GM21360 (cell line): Measurements from ENCODE around the gene RNF44.
"Not testable (repeated sequence)": the region's sequence is repeated elsewhere in the genome, so short reads cannot be mapped to it uniquely, and the experiment has no call there.

Experiments
- ATAC-seq: cut with Tn5 transposase; IDR thresholded peaks from one replicate; pipeline ENCODE4 v1.9.1; 2021; ENCODE audit warnings: mild to moderate bottlenecking, moderate library complexity; ENCODE audit not compliant: unreplicated experiment

The RNF44 gene

GRCh38 chr5:176521286-176521685 lies 15.9 kb downstream of the RNF44 start:
- ATAC-seq: no peak

GRCh38 chr5:176519810-176520720 lies 17.1 kb downstream of the RNF44 start:
- ATAC-seq: no peak

- ATAC-seq: no peak
These were observed 20.0 kb downstream of the RNF44 start for GRCh38 chr5:176517053-176517661.

- ATAC-seq: no peak
These were observed 21.8 kb downstream of the RNF44 start for GRCh38 chr5:176515396-176515795.

GRCh38 chr5:176514244-176514950 lies 22.8 kb downstream of the RNF44 start:
- no peak for ATAC-seq

GRCh38 chr5:176513788-176514187 lies 23.4 kb downstream of the RNF44 start:
- no peak for ATAC-seq

GRCh38 chr5:176508603-176509002 lies 28.6 kb downstream of the RNF44 start:
- ATAC-seq: no peak

GRCh38 chr5:176507911-176508310 lies 29.3 kb downstream of the RNF44 start:
- no peak for ATAC-seq

- no peak for ATAC-seq
These were observed 33.7 kb downstream of the RNF44 start for GRCh38 chr5:176503496-176503895.

GRCh38 chr5:176501333-176501732 lies 35.9 kb downstream of the RNF44 start:
- no peak for ATAC-seq

GRCh38 chr5:176500511-176500910 lies 36.7 kb downstream of the RNF44 start:
- no peak for ATAC-seq

- ATAC-seq: no peak
These were observed 37.9 kb downstream of the RNF44 start for GRCh38 chr5:176499273-176499672.

- no peak for ATAC-seq
These were observed 39.4 kb downstream of the RNF44 start for GRCh38 chr5:176497852-176498251.

- ATAC-seq: no peak
These were observed 44.8 kb downstream of the RNF44 start for GRCh38 chr5:176492431-176492830.

GRCh38 chr5:176491901-176492300 lies 45.3 kb downstream of the RNF44 start:
- no peak for ATAC-seq

GRCh38 chr5:176491101-176491502 lies 46.1 kb downstream of the RNF44 start:
- ATAC-seq: no peak

- ATAC-seq: no peak
These were observed 46.9 kb downstream of the RNF44 start for GRCh38 chr5:176490301-176490700.

GRCh38 chr5:176489077-176489476 lies 48.1 kb downstream of the RNF44 start:
- ATAC-seq: no peak

GRCh38 chr5:176487160-176487559 lies 50.0 kb downstream of the RNF44 start:
- ATAC-seq: not testable (repeated sequence)

GRCh38 chr5:176486189-176486757 lies 50.9 kb downstream of the RNF44 start:
- ATAC-seq: no peak

- ATAC-seq: no peak
These were observed 52.0 kb downstream of the RNF44 start for GRCh38 chr5:176485176-176485575.
